ENCODE measurements around the gene SIAE.

SIAE gene

DNA sequence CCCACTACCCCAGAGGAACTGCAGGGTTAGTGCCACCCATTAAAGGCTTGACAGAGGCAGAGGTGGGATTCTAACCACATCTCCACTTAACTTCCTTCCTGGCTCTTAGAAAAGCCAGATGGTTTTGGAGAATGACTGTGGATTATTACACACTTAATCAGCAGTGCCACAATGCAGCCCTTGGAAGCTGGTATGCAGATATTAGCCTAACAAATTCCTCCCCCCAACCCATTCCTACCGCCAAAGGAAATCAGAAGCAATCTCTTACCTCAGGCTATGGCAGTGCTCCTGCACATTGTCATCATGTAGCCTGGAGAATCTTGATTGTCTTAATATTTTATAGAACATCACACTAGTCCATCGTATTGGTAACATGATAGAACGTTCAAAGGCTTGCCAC is 43.1 kb upstream of the SIAE start:
- TF ChIP-seq, protein P1, sequence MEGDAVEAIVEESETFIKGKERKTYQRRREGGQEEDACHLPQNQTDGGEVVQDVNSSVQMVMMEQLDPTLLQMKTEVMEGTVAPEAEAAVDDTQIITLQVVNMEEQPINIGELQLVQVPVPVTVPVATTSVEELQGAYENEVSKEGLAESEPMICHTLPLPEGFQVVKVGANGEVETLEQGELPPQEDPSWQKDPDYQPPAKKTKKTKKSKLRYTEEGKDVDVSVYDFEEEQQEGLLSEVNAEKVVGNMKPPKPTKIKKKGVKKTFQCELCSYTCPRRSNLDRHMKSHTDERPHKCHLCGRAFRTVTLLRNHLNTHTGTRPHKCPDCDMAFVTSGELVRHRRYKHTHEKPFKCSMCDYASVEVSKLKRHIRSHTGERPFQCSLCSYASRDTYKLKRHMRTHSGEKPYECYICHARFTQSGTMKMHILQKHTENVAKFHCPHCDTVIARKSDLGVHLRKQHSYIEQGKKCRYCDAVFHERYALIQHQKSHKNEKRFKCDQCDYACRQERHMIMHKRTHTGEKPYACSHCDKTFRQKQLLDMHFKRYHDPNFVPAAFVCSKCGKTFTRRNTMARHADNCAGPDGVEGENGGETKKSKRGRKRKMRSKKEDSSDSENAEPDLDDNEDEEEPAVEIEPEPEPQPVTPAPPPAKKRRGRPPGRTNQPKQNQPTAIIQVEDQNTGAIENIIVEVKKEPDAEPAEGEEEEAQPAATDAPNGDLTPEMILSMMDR (IDR thresholded peaks at IDR 0.05; ENCODE audit: low read depth, low read length) = no peak
- no peak for DNase-seq (ENCODE audit: extremely low read depth, low read depth)

DNA sequence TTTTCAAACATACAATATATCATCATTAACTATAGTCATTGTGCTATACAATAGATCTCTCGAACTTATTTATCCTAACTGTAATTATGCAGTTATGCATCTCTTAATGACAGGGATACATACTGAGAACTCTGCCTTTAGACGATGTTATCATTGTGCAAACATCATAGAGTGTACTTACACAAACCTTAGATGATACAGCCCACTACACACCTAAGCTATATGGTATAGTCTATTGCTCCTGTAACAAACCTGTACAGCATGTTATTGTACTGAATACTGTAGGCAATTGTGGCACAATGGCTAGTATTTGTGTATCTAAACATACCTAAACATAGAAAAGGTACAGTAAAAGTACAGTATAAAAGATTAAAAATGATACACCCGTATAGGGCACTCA is 38.9 kb upstream of the SIAE start:
- TF ChIP-seq, protein P1 (IDR thresholded peaks at IDR 0.05; ENCODE audit: low read depth, low read length) = no peak
- no peak for DNase-seq (ENCODE audit: extremely low read depth, low read depth)

DNA sequence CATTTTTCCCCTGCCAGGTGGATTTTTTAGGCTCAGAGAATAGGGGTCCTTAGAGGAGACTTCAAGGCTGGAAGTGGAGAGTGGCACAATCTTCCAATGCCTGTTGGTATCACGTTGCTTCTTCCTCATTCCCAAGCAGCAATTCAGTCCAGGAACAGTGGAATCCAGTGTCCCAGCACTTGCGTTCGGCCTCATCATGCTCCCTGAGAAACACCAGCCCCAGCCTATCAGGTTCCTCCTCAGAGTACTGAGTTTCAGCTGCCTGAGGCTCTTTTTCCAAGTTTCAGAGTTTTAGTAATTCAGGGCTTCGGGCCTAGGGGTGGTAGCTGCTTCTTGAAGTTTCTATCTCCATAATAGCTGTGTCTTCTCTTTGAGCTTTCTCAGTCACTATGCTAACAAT is 34.3 kb upstream of the SIAE start:
- DNase-seq (ENCODE audit: extremely low read depth, low read depth) = no peak
- TF ChIP-seq, protein P1 (IDR thresholded peaks at IDR 0.05; ENCODE audit: low read depth, low read length) = no peak

DNA sequence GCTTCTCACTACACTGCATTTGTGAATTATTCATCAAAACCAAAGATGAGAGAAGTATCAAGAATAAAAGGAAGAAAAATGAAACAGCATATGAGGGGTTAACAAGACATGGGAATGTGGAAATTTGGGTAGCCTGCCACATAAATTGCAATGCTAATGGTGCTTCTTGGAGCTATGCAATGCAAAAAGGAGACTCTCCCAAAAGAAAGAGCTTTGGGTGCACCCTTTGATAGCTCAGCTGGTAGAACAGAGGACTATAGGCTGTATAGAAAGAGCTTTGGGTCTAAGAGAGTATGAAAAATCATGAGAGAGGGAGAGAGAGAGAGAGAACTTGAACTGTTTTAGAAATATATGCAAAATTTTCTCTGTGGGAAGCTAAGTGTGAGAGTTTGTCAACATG is 26.5 kb upstream of the SIAE start:
- no peak for DNase-seq (ENCODE audit: extremely low read depth, low read depth)
- TF ChIP-seq, protein P1 (IDR thresholded peaks at IDR 0.05; ENCODE audit: low read depth, low read length) = no peak

DNA sequence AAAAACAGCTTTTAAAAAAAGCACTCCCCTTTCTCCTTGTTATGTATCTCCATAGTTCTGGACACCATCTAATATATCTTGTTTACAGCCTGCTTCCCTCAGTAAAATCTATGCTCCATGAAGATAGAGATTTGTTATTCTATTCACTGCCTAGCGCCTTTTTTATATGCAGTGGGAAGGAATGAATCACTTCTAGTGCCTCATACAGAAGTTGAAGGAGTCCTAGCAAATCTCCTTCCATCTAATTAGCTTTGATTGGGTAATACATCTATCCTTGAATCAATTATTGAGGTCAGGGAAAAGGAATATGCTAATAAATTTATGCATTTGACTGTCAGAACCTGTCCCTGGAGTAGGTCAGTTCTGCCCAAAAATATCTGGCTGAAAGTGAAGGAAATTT is 26.0 kb upstream of the SIAE start:
- TF ChIP-seq, protein P1 (IDR thresholded peaks at IDR 0.05; ENCODE audit: low read depth, low read length) = no peak
- DNase-seq (ENCODE audit: extremely low read depth, low read depth) = no peak

DNA sequence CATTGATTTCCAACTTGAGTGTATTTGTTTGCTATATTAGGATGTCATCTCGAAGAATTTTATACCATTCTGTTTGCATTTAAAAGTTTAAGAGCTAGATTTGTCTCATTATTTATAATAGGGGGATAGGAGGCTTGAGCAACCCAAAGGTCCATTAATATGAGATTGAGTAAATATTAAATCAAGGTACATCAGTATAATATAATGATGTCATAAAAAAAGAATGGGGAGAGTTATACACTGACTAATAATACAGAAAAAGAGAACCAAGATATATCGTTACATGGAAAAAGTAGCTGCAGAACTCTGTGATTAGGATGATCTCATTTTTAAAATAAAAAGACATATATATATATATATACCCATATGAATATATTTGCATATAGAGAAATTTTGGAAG is 19.6 kb upstream of the SIAE start:
- no peak for DNase-seq (ENCODE audit: extremely low read depth, low read depth)
- TF ChIP-seq, protein P1 (IDR thresholded peaks at IDR 0.05; ENCODE audit: low read depth, low read length) = no peak

DNA sequence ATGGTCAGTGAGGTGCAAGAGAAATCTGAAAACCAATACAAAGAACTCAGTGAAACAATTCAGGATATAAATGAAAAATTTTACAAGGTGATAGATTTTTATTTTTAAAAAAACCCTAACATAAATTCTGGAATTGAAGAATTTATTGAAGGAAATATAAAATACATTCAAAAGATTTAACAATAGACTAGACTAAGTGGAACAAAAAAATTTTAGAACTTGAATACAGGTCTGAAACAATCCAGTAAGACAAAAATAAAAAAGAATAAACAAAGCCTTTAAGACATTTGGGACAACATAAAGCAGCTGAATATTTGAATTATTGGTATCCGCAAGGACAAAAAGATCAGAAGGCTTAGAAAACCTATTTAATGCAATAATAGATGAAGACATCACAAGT is 8.9 kb upstream of the SIAE start:
- DNase-seq (ENCODE audit: extremely low read depth, low read depth) = no peak
- TF ChIP-seq, protein P1 (IDR thresholded peaks at IDR 0.05; ENCODE audit: low read depth, low read length) = no peak
